ENCODE results near the gene S100A12. TPM values are rescaled to one million over a fixed set of nuclear protein-coding genes. Genes with fewer than 3 reads are reported as not detected.

The S100A12 gene
- total and polyA plus RNA-seq, 9 of the 15 experiments (the other 6 are each of a cell fraction or from before 2014, with no cell fraction given) = not detected

- TF ChIP-seq HMG20A (CRISPR knock-in tag; conservative IDR thresholded peaks at IDR 0.05) (no peak), NFRKB (IDR thresholded peaks at IDR 0.05; ENCODE audit: low read depth) (no peak), TFE3 (CRISPR knock-in tag; IDR thresholded peaks at IDR 0.05) (no peak), PTRF (tag; IDR thresholded peaks at IDR 0.05) (no peak), MAZ (CRISPR knock-in tag; conservative IDR thresholded peaks at IDR 0.05 in 1 of 2, IDR thresholded peaks at IDR 0.05 in 1 of 2) (peak in 1 of 2 experiments; percentile 68; a peak in 2 of 4 replicates), ILK (tag; IDR thresholded peaks at IDR 0.05; ENCODE audit: borderline replicate concordance, low read depth) (no peak), NBN (IDR thresholded peaks at IDR 0.05; ENCODE audit: low read depth) (0 out of 2 replicates have a peak, but pooled peaks have one; percentile 26), E2F3 (CRISPR knock-in tag; IDR thresholded peaks at IDR 0.05) (0 out of 2 replicates have a peak, but pooled peaks have one; percentile 38), ZNF175 (CRISPR knock-in tag; IDR thresholded peaks at IDR 0.05; ENCODE audit: low read depth) (no peak), RBM15 (IDR thresholded peaks at IDR 0.05; ENCODE audit: insufficient read depth, low read length) (no peak), MECOM (CRISPR knock-in tag; IDR thresholded peaks at IDR 0.05) (no peak), MCM3 (IDR thresholded peaks at IDR 0.05) (no peak), TEAD2 (tag; IDR thresholded peaks at IDR 0.05) (no peak), HBP1 (CRISPR knock-in tag; IDR thresholded peaks at IDR 0.05) (no peak), HMGXB4 (CRISPR knock-in tag; IDR thresholded peaks at IDR 0.05) (no peak), E2F1 (CRISPR knock-in tag; IDR thresholded peaks at IDR 0.05) (peak; percentile 60; the same call in 1 of the 2 replicates), RNF219 (CRISPR knock-in tag; IDR thresholded peaks at IDR 0.05) (no peak), MEF2D (tag; conservative IDR thresholded peaks at IDR 0.05; ENCODE audit: low read depth) (no peak), SMC3 (conservative IDR thresholded peaks at IDR 0.05; ENCODE audit: insufficient read depth, low read depth, low read length) (peak; percentile 58), PRPF4 (IDR thresholded peaks at IDR 0.05; ENCODE audit: insufficient read depth, low read depth, low read length, poor library complexity, severe bottlenecking) (no peak), MIER1 (IDR thresholded peaks at IDR 0.05; ENCODE audit: low read depth) (peak; percentile 53; the same call in 1 of the 2 replicates)
Measured at GRCh38 chr1:153404768-153405167, 29.3 kb upstream of the S100A12 start (continued).
